ENCODE results near the gene C2CD4D.

C2CD4D gene

DNA sequence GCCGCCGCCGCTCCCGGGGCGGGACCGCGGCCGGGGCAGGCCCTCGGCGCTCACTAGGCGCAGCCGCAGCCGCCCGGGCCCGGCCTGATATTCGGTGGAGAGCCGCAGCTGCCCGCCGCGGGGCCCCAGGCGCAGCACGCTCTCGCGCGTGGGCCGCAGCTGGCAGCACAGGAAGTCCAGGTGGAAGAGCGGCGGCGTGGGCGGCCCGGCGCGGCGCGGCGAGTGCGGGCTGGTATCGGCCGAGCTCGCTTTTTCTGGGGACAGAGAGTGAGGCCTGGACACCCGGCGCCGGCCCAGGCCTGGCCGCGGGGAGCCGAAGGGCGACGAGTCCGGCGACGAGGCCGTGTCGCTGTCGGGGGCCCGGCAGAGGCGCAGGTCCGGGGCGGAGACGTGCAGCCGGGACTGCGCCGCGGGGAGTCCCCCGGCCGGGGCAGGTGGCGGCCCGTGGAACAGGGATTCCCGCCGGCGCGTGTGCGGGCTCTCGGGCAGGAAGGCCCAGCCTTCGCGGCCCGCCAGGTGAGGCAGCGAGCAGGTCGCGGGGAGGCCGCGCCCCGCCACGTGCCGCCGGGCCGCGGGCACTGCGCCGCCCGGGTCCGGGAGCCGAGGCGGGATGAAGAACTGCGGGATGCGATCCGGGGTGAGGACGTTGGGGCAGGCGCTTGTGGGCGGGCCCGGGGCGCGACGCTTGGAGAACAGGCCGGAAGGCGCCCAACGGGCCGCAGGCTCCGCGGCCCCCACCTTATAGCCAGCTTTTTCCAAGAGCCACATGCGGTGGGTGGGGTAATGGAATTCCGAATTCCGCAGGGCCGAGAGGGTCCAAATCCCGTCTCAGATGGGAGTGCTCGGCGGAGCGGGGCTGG lies 1.2 kb downstream of the C2CD4D start:
- Histone ChIP-seq H3K4me3 (ENCODE audit: low read depth in 1 of 2, low read length in 2 of 2) (no peak overlapping the region), H3K27ac (ENCODE audit: low read length) (no peak overlapping the region), H3K4me1 (ENCODE audit: insufficient read depth, low read length) (peaks cover 35% of the 10 kb centered on the region), H2AFZ (ENCODE audit: low read depth, low read length) (no peak overlapping the region), H3K9ac (ENCODE audit: low read depth, low read length) (no peak overlapping the region), H3K27me3 (ENCODE audit: insufficient read depth, low read length, poor library complexity) (no peaks in the 10 kb centered on the region), H3K4me2 (ENCODE audit: insufficient read depth, low read length) (no peak overlapping the region), H3K79me2 (ENCODE audit: insufficient read depth, low read length) (no peaks in the 10 kb centered on the region), H3K9me3 (ENCODE audit: insufficient read depth, low read length, severe bottlenecking) (no peaks in the 10 kb centered on the region), H3K36me3 (ENCODE audit: insufficient read depth, low read length) (no peaks in the 10 kb centered on the region), H4K20me1 (ENCODE audit: insufficient read depth, low read length) (no peaks in the 10 kb centered on the region)
- TF ChIP-seq EZH2 (IDR thresholded peaks at IDR 0.05; ENCODE audit: borderline replicate concordance, low read depth, low read length, severe bottlenecking), result no peak
- TF ChIP-seq, protein P1, sequence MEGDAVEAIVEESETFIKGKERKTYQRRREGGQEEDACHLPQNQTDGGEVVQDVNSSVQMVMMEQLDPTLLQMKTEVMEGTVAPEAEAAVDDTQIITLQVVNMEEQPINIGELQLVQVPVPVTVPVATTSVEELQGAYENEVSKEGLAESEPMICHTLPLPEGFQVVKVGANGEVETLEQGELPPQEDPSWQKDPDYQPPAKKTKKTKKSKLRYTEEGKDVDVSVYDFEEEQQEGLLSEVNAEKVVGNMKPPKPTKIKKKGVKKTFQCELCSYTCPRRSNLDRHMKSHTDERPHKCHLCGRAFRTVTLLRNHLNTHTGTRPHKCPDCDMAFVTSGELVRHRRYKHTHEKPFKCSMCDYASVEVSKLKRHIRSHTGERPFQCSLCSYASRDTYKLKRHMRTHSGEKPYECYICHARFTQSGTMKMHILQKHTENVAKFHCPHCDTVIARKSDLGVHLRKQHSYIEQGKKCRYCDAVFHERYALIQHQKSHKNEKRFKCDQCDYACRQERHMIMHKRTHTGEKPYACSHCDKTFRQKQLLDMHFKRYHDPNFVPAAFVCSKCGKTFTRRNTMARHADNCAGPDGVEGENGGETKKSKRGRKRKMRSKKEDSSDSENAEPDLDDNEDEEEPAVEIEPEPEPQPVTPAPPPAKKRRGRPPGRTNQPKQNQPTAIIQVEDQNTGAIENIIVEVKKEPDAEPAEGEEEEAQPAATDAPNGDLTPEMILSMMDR (IDR thresholded peaks at IDR 0.05; ENCODE audit: borderline replicate concordance, extremely low read depth, low read length, poor library complexity, severe bottlenecking), result no peak
- ATAC-seq (ENCODE audit: insufficient read depth, low read depth) (no peak), DNase-seq (no peak)

GRCh38 chr1:151837884-151838221 lies 1.8 kb downstream of the C2CD4D start:
- H3K36me3 ChIP-seq (ENCODE audit: insufficient read depth, low read length), result no peaks in the 10 kb centered on the region
- no peaks in the 10 kb centered on the region for H3K27me3 ChIP-seq (ENCODE audit: insufficient read depth, low read length, poor library complexity)
- no peak overlapping the region for H3K4me3 ChIP-seq (ENCODE audit: low read depth in 1 of 2, low read length in 2 of 2)
- peaks cover 38% of the 10 kb centered on the region for H3K4me1 ChIP-seq (ENCODE audit: insufficient read depth, low read length)
- no peak for TF ChIP-seq EZH2 (IDR thresholded peaks at IDR 0.05; ENCODE audit: borderline replicate concordance, low read depth, low read length, severe bottlenecking)
- TF ChIP-seq, protein P1 (IDR thresholded peaks at IDR 0.05; ENCODE audit: borderline replicate concordance, extremely low read depth, low read length, poor library complexity, severe bottlenecking), result no peak
- no peak overlapping the region for H2AFZ ChIP-seq (ENCODE audit: low read depth, low read length)
- DNase-seq, result no peak
- no peak overlapping the region for H3K9ac ChIP-seq (ENCODE audit: low read depth, low read length)
- no peak overlapping the region for H3K4me2 ChIP-seq (ENCODE audit: insufficient read depth, low read length)
- ATAC-seq (ENCODE audit: insufficient read depth, low read depth), result no peak
- H4K20me1 ChIP-seq (ENCODE audit: insufficient read depth, low read length), result no peaks in the 10 kb centered on the region
- H3K9me3 ChIP-seq (ENCODE audit: insufficient read depth, low read length, severe bottlenecking), result no peaks in the 10 kb centered on the region
- no peak overlapping the region for H3K27ac ChIP-seq (ENCODE audit: low read length)
- H3K79me2 ChIP-seq (ENCODE audit: insufficient read depth, low read length), result no peaks in the 10 kb centered on the region

DNA sequence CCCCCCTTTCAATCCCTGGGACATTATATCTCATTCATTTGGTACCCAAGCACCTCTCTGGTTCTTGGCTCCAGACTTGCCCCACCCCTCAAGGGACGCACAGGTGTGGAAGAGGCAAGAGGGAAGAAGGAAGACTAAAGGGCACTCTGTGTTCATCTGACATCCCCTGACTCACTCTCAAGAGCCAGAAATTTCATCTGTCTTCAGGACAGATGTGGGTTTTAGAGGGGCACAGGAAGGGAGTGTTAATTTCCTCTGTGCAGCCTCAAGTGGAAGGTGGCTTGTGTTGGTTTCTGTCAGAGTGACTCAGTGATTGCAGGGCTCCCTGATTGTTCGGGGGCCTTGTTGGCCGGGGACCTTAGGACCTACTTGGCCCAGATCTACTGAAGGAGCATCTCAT lies 2.4 kb downstream of the C2CD4D start:
- H3K4me2 ChIP-seq (ENCODE audit: insufficient read depth, low read length), result 0 out of 2 replicates have a peak overlapping the region, but pooled peaks have one; percentile 9
- TF ChIP-seq EZH2 (IDR thresholded peaks at IDR 0.05; ENCODE audit: borderline replicate concordance, low read depth, low read length, severe bottlenecking), result no peak
- TF ChIP-seq, protein P1 (IDR thresholded peaks at IDR 0.05; ENCODE audit: borderline replicate concordance, extremely low read depth, low read length, poor library complexity, severe bottlenecking), result no peak

More for the DNA sequence above, 2.4 kb downstream of the C2CD4D start:
- H4K20me1 ChIP-seq (ENCODE audit: insufficient read depth, low read length), result no peaks in the 10 kb centered on the region
- peaks cover 38% of the 10 kb centered on the region for H3K4me1 ChIP-seq (ENCODE audit: insufficient read depth, low read length)
- H3K27me3 ChIP-seq (ENCODE audit: insufficient read depth, low read length, poor library complexity), result no peaks in the 10 kb centered on the region
- no peaks in the 10 kb centered on the region for H3K79me2 ChIP-seq (ENCODE audit: insufficient read depth, low read length)
- H3K9ac ChIP-seq (ENCODE audit: low read depth, low read length), result no peak overlapping the region
- H3K27ac ChIP-seq (ENCODE audit: low read length), result peak overlapping the region; percentile 58
- ATAC-seq (ENCODE audit: insufficient read depth, low read depth), result peak; percentile 51
- no peaks in the 10 kb centered on the region for H3K9me3 ChIP-seq (ENCODE audit: insufficient read depth, low read length, severe bottlenecking)
- H2AFZ ChIP-seq (ENCODE audit: low read depth, low read length), result no peak overlapping the region
- peak; percentile 27 for DNase-seq
- H3K4me3 ChIP-seq (ENCODE audit: low read depth in 1 of 2, low read length in 2 of 2), result no peak overlapping the region
- no peaks in the 10 kb centered on the region for H3K36me3 ChIP-seq (ENCODE audit: insufficient read depth, low read length)

Measured in DND-41 (cell line).